K562 (cell line): Measurements from ENCODE around the gene PSMD14. TPM values are rescaled to one million over a fixed set of nuclear protein-coding genes. Genes with fewer than 3 reads are reported as not detected.

Source experiments
- ATAC-seq: fragments of 200-7000 bp; cut with Tn5 transposase; 3 replicates; pipeline ENCODE4 v1.9.1; 2020; ENCODE audit warnings: moderate library complexity
- BruUV-seq: library from RNA; stranded (reverse); fragments of 400-500 nt; replicated peaks from 2 replicates; lab custom pipeline; 2021; lab: Mats Ljungman, UMichigan
- CTCF ChIA-PET: fragments of 300-600 bp; formaldehyde crosslinking; extraction: SDS; loops from one replicate; lab custom pipeline; 2021; ENCODE audit warnings: low intra/inter-chr PET ratio; lab: Yijun Ruan, JAX
- POLR2A ChIA-PET: fragments of 300-600, 350-650 bp; sonication (Branson Sonifier 250); formaldehyde crosslinking; extraction: SDS; loops from one replicate; lab custom pipeline; 2021; ENCODE audit warnings: antibody characterized with exemption, inconsistent platforms; lab: Yijun Ruan, JAX
- DNase-seq, 4 experiments: peaks; one replicate each; pipeline versions ENCODE4 v3.0.0 to v3.0.0-alpha.2; 2011 to 2018; ENCODE audit warnings: low spot score in 3 of 4, mixed read lengths in 3 of 4; ENCODE audit errors: extremely low read depth in 1 of 4
- FAIRE-seq: peaks from 2 replicates; lab custom pipeline; 2011; peaks lifted over from hg19 to GRCh38; lab: Jason Lieb, UNC
- H2AFZ ChIP-seq: 2 replicates; pipeline ENCODE4 v1.6.0; 2011; ENCODE audit warnings: low read depth, low read length, control low read depth, inconsistent platforms
- H3K27ac ChIP-seq: fragments of 200-600 bp; 3 replicates; pipeline ENCODE4 v1.8.0; 2011; ENCODE audit warnings: low read depth, mild to moderate bottlenecking, control low read depth, inconsistent platforms, low read length, moderate library complexity, mixed read lengths; ENCODE audit errors: extremely low read depth
- H3K27me3 ChIP-seq, 2 experiments: fragments of 300-600 bp in 1 of 2; 2 replicates in 1 of 2; 3 replicates in 1 of 2; pipeline versions ENCODE4 v1.6.0 to v1.8.0; 2011; ENCODE audit warnings: inconsistent platforms in 2 of 2, low read length in 2 of 2, mild to moderate bottlenecking in 1 of 2, mixed read lengths in 1 of 2, moderate library complexity in 1 of 2; ENCODE audit not compliant: control insufficient read depth in 2 of 2, insufficient read depth in 2 of 2
- H3K36me3 ChIP-seq: fragments of 300-600 bp; 3 replicates; pipeline ENCODE4 v1.8.0; 2011; ENCODE audit warnings: mild to moderate bottlenecking, low read length, inconsistent platforms; ENCODE audit not compliant: control insufficient read depth, insufficient read depth
- H3K4me1 ChIP-seq, 2 experiments: fragments of 200-600 bp in 1 of 2; replicated peaks in 1 of 2; 2 replicates in 1 of 2; 3 replicates in 1 of 2; pipeline versions ENCODE4 v1.5.1 to v1.8.0; 2011; ENCODE audit warnings: inconsistent platforms in 2 of 2, low read length in 2 of 2, mild to moderate bottlenecking in 1 of 2, mixed read lengths in 1 of 2, moderate library complexity in 1 of 2; ENCODE audit not compliant: control insufficient read depth in 2 of 2, insufficient read depth in 2 of 2
- H3K4me2 ChIP-seq: 2 replicates; pipeline ENCODE4 v1.6.1; 2011; ENCODE audit warnings: low read length, control low read depth, inconsistent platforms, mixed read lengths; ENCODE audit not compliant: insufficient read depth
- H3K4me3 ChIP-seq: fragments of 200-600 bp; sonication (generic), shearing (Covaris generic); 2 replicates; pipeline ENCODE4 v1.5.1; 2016; ENCODE audit warnings: control low read depth, inconsistent platforms
- H3K79me2 ChIP-seq: fragments of 200-600 bp; 3 replicates; pipeline ENCODE4 v1.8.0; 2011; ENCODE audit warnings: low read length, inconsistent platforms; ENCODE audit not compliant: control insufficient read depth, insufficient read depth
- H3K9ac ChIP-seq, 2 experiments: 2 replicates each; pipeline versions ENCODE4 v1.6.0 to v1.6.1; 2011; ENCODE audit warnings: low read depth in 2 of 2, low read length in 2 of 2, control low read depth in 1 of 2, inconsistent platforms in 1 of 2, mild to moderate bottlenecking in 1 of 2, mixed read lengths in 1 of 2; ENCODE audit not compliant: insufficient read depth in 1 of 2
- H3K9me1 ChIP-seq: one replicate; pipeline ENCODE4 v1.6.0; 2011; ENCODE audit warnings: inconsistent platforms, mild to moderate bottlenecking, low read length, moderate library complexity; ENCODE audit not compliant: control insufficient read depth, insufficient read depth
- H3K9me3 ChIP-seq: replicated peaks from 2 replicates; pipeline ENCODE4 v1.5.1; 2011; ENCODE audit warnings: low read depth, low read length, inconsistent platforms; ENCODE audit not compliant: control insufficient read depth, insufficient read depth
- H4K20me1 ChIP-seq: replicated peaks from 2 replicates; pipeline ENCODE4 v1.6.1; 2011; ENCODE audit warnings: low read length, inconsistent platforms, mixed read lengths; ENCODE audit not compliant: control insufficient read depth, insufficient read depth
- ATF3 ChIP-seq, 2 experiments: fragments of 450-650 bp in 1 of 2; sonication (generic) in 1 of 2; formaldehyde crosslinking in 1 of 2; IDR thresholded peaks in 1 of 2; conservative IDR thresholded peaks in 1 of 2; 2 replicates each; pipeline versions ENCODE4 v1.6.1 to v1.8.1; 2016 to 2023; ENCODE audit warnings: mild to moderate bottlenecking in 2 of 2, moderate library complexity in 2 of 2, inconsistent platforms in 1 of 2, missing genetic modification reagents in 1 of 2
- CBX3 ChIP-seq, 2 experiments: IDR thresholded peaks; 1 replicate in 1 of 2; 2 replicates in 1 of 2; pipeline ENCODE4 v1.6.1; 2012; ENCODE audit warnings: inconsistent platforms in 2 of 2, low read length in 2 of 2, borderline replicate concordance in 1 of 2, control low read depth in 1 of 2
- CREM ChIP-seq: IDR thresholded peaks from 2 replicates; pipeline ENCODE4 v1.6.1; 2014; ENCODE audit warnings: antibody characterized with exemption, low read depth
- EWSR1 ChIP-seq: fragments of 450-650 bp; IDR thresholded peaks from 2 replicates; pipeline ENCODE4 v1.6.1; 2018; ENCODE audit warnings: borderline replicate concordance, mild to moderate bottlenecking, low read depth, moderate library complexity; ENCODE audit not compliant: partially characterized antibody
- HNRNPLL ChIP-seq: fragments of 200-400 bp; formaldehyde crosslinking; IDR thresholded peaks from 2 replicates; pipeline ENCODE4 v1.6.1; 2017; ENCODE audit warnings: low read length, low read depth, mild to moderate bottlenecking; ENCODE audit not compliant: poor library complexity, severe bottlenecking
- LARP7 ChIP-seq: fragments of 450-650 bp; IDR thresholded peaks from 2 replicates; pipeline ENCODE4 v1.6.1; 2016
- MAFK ChIP-seq: IDR thresholded peaks from 2 replicates; pipeline ENCODE4 v1.6.1; 2011; ENCODE audit warnings: low read length, improper control_type of control experiment
- NCOA6 ChIP-seq: fragments of 450-650 bp; IDR thresholded peaks from 2 replicates; pipeline ENCODE4 v1.6.1; 2017; ENCODE audit warnings: mild to moderate bottlenecking
- PHF21A ChIP-seq: fragments of 450-650 bp; IDR thresholded peaks from 2 replicates; pipeline ENCODE4 v1.6.1; 2017; ENCODE audit warnings: low read depth, borderline replicate concordance
- PURB ChIP-seq: sonication (generic); formaldehyde crosslinking; IDR thresholded peaks from 2 replicates; pipeline ENCODE4 v1.9.0; 2021; ENCODE audit warnings: low read depth, mild to moderate bottlenecking, missing genetic modification reagents
- SNAPC5 ChIP-seq: fragments of 250-450 bp; sonication (Bioruptor Pico); IDR thresholded peaks from 2 replicates; pipeline ENCODE4 v1.8.0; 2021; ENCODE audit warnings: moderate library complexity, mild to moderate bottlenecking, inconsistent platforms
- TRIM24 ChIP-seq, 2 experiments: fragments of 450-650 bp; IDR thresholded peaks; 2 replicates each; pipeline ENCODE4 v1.6.1; 2016
- ZFP30 ChIP-seq: fragments of 250-450 bp; sonication (Bioruptor Pico); IDR thresholded peaks from 2 replicates; pipeline ENCODE4 v1.8.0; 2022; ENCODE audit warnings: moderate library complexity, mild to moderate bottlenecking, inconsistent platforms, borderline replicate concordance
- ZNF146 ChIP-seq: IDR thresholded peaks from one replicate; pipeline ENCODE4 v1.6.1; 2018; ENCODE audit warnings: missing compliant biosample characterization; ENCODE audit not compliant: unreplicated experiment
- WGBS: fragments of 100-300 bp; shearing (Covaris generic); methylation state at CpG from one replicate; pipeline ENCODE4 v1.1.6; 2016; ENCODE audit warnings: low coverage, mixed read lengths; ENCODE audit not compliant: insufficient coverage; ENCODE audit errors: missing lambda C conversion rate; 5-methylcytosine and 5-hydroxymethylcytosine counted together
- in situ Hi-C: fragments of 300-500 bp; cut with MboI; formaldehyde crosslinking; loops from 4 replicates; pipeline ENCODE4 v1.15.0; 2018; ENCODE audit warnings: inconsistent platforms, mixed read lengths
- intact Hi-C: fragments of 100-400 bp; cut with micrococcal nuclease; formaldehyde crosslinking; loops from 2 replicates; pipeline ENCODE4 v1.14.2; 2022
- polyA plus RNA-seq, 8 experiments: library from polyadenylated mRNA; depleted of rRNA in 4 of 8; stranded (reverse) in 5 of 8; unstranded in 3 of 8; fragments of >200 nt; fragmentation: Nextera tagmentation in 2 of 8; fragmentation: Illumina TruSeq in 1 of 8; extraction: Ambion mirVana in 2 of 8; extraction: Trizol in 1 of 8; gene quantifications; 2 replicates each; pipeline versions ENCODE4 v1.2.1 to v1.2.3, GENCODE V29; 2011 to 2014; ENCODE audit warnings: inconsistent platforms in 1 of 8, missing spikeins in 1 of 8
- total RNA-seq, 7 experiments: library from RNA; depleted of rRNA in 6 of 7; stranded (reverse); fragments of >200 nt in 6 of 7; fragmentation: Illumina TruSeq in 2 of 7; extraction: Trizol in 2 of 7; gene quantifications; 2 replicates each; pipeline versions ENCODE4 v1.2.1 to v1.2.3, GENCODE V29; 2011 to 2021; ENCODE audit warnings: low replicate concordance in 1 of 7

The PSMD14 gene
- total and polyA plus RNA-seq, 9 of the 15 experiments (the other 6 are each of a cell fraction or from before 2014, with no cell fraction given) = 151 to 515 (median 228) TPM

- H3K27ac ChIP-seq = no peak overlapping the region
- H3K36me3 ChIP-seq = peaks cover 16% of the 10 kb centered on the region
- peak; percentile 43; the same call in 2 of the 3 replicates for ATAC-seq
- TF ChIP-seq ZFP30 (CRISPR knock-in tag) (no peak), ZNF146 (CRISPR knock-in tag) (no peak), CBX3 (IDR thresholded peaks at IDR 0.05; ENCODE audit: borderline replicate concordance in 1 of 2, low read length in 2 of 2) (no peak), MAFK (no peak), NCOA6 (no peak), HNRNPLL (no peak), PHF21A (no peak), PURB (no peak), SNAPC5 (CRISPR knock-in tag) (no peak), LARP7 (no peak), EWSR1 (no peak), TRIM24 (IDR thresholded peaks at IDR 0.05) (no peak), ATF3 (IDR thresholded peaks at IDR 0.05) (no peak), ATF3 (CRISPR knock-in tag; conservative IDR thresholded peaks at IDR 0.05) (no peak), CREM (no peak)
- H3K4me2 ChIP-seq = no peak overlapping the region
- no peak overlapping the region for H3K9ac ChIP-seq
- ChIA-PET CTCF (no interaction called here), POLR2A (interaction anchor here (1.0 kb wide), 1 partner anchor 9 kb away, joined by 4 read pairs; no protein-coding TSS in a partner anchor)
- H4K20me1 ChIP-seq = no peaks in the 10 kb centered on the region
- no peak overlapping the region for H2AFZ ChIP-seq
- no peak for FAIRE-seq
- intact Hi-C loops (no loop called here), in situ Hi-C loops (no loop called here)
- peaks cover 100% of the 10 kb centered on the region for H3K79me2 ChIP-seq
- H3K9me3 ChIP-seq = no peaks in the 10 kb centered on the region
- no peaks in the 10 kb centered on the region for H3K9me1 ChIP-seq
- H3K27me3 ChIP-seq = no peaks in the 10 kb centered on the region
- DNase-seq = no peak
- BruUV-seq = no TSS peak
- no peaks in the 10 kb centered on the region; a peak in 1 of 5 replicates for H3K4me1 ChIP-seq
- no peak overlapping the region for H3K4me3 ChIP-seq
- 87% methylated on average over 5 of the region's 5 CpGs for WGBS
These were observed 45.9 kb downstream of the PSMD14 start for GRCh38 chr2:161354106-161354505.
